ENCODE results near the gene DLG2. TPM values are rescaled to one million over a fixed set of nuclear protein-coding genes. Genes with fewer than 3 reads are reported as not detected.

The DLG2 gene
- total and polyA plus RNA-seq, 2 of the 4 experiments (the other 2 are of a cell fraction), result 0.31 to 0.36 TPM

GRCh38 chr11:85021058-85021457 lies 606.1 kb downstream of the DLG2 start:
- H3K9ac ChIP-seq (ENCODE audit: low read depth, low read length), result no peak overlapping the region
- H3K4me1 ChIP-seq (ENCODE audit: control insufficient read depth, insufficient read depth, low read length), result no peaks in the 10 kb centered on the region
- no peaks in the 10 kb centered on the region for H3K79me1 ChIP-seq (ENCODE audit: low read depth in 1 of 2, low read length in 2 of 2)
- no peak overlapping the region for H3K23ac ChIP-seq (ENCODE audit: low read depth, low read length)
- no peaks in the 10 kb centered on the region for H3K27me3 ChIP-seq (ENCODE audit: control insufficient read depth, insufficient read depth, low read length)
- no peak overlapping the region for H3K4ac ChIP-seq (ENCODE audit: low read depth, low read length)
- H3K4me3 ChIP-seq (ENCODE audit: insufficient read depth, low read depth, low read length), result no peak overlapping the region
- H3K36me3 ChIP-seq (ENCODE audit: control insufficient read depth, insufficient read depth, low read length), result no peaks in the 10 kb centered on the region
- H3K4me2 ChIP-seq (ENCODE audit: low read depth, low read length), result no peak overlapping the region
- H2AK9ac ChIP-seq (replicated peaks; ENCODE audit: low read depth, low read length, poor library complexity), result no peak overlapping the region
- intact Hi-C loops (cut with micrococcal nuclease) (no loop called here), dilution Hi-C loops (cut with HindIII; ENCODE audit: low sequenced_read_pairs, unreplicated experiment) (no loop called here), in situ Hi-C loops (cut with MboI; ENCODE audit: low sequenced_read_pairs) (no loop called here)
- no peaks in the 10 kb centered on the region for H3K9me1 ChIP-seq (ENCODE audit: insufficient read depth, low read length)
- TF ChIP-seq MAFK (IDR thresholded peaks at IDR 0.05; ENCODE audit: low read depth, low read length), result no peak
- TF ChIP-seq ELK1 (IDR thresholded peaks at IDR 0.05; ENCODE audit: borderline replicate concordance, low read depth, low read length), result no peak
- TF ChIP-seq NFE2L2 (IDR thresholded peaks at IDR 0.05; ENCODE audit: low read depth, low read length), result no peak
- no peak for TF ChIP-seq MAZ (IDR thresholded peaks at IDR 0.05; ENCODE audit: borderline replicate concordance, low read depth, low read length)
- TF ChIP-seq POLR2A (IDR thresholded peaks at IDR 0.05; ENCODE audit: low read depth, low read length), result no peak
- TF ChIP-seq RAD21 (IDR thresholded peaks at IDR 0.05; ENCODE audit: low read length), result no peak
- TF ChIP-seq RFX5 (IDR thresholded peaks at IDR 0.05; ENCODE audit: low read depth, low read length), result no peak
- TF ChIP-seq MXI1 (IDR thresholded peaks at IDR 0.05; ENCODE audit: borderline replicate concordance, low read depth, low read length), result no peak
- TF ChIP-seq CHD1 (IDR thresholded peaks at IDR 0.05; ENCODE audit: low read depth, low read length), result no peak
- no peak for TF ChIP-seq RCOR1 (IDR thresholded peaks at IDR 0.05; ENCODE audit: insufficient replicate concordance, low read length)
- TF ChIP-seq USF2 (IDR thresholded peaks at IDR 0.05; ENCODE audit: low read depth, low read length), result no peak
- TF ChIP-seq SMC3 (IDR thresholded peaks at IDR 0.05; ENCODE audit: low read depth, low read length), result no peak
- no peak for TF ChIP-seq CEBPB (IDR thresholded peaks at IDR 0.05; ENCODE audit: low read depth, low read length)
- no peak for TF ChIP-seq CTCF (conservative IDR thresholded peaks at IDR 0.05; ENCODE audit: low read depth, low read length)
- no peak for TF ChIP-seq BHLHE40 (IDR thresholded peaks at IDR 0.05; ENCODE audit: low read depth, low read length)
- no peak overlapping the region for H3K18ac ChIP-seq (ENCODE audit: low read depth, low read length)
- no peak overlapping the region for H3K14ac ChIP-seq (replicated peaks; ENCODE audit: low read depth, low read length)
- no peak overlapping the region for H4K8ac ChIP-seq (ENCODE audit: low read depth in 2 of 2, low read length in 2 of 2)
- no TSS peak for BruUV-seq (replicated peaks)
- H2BK20ac ChIP-seq (ENCODE audit: low read depth, low read length), result no peak overlapping the region
- ChIA-PET POLR2A (ENCODE audit: unreplicated experiment) (no interaction called here), CTCF (no interaction called here)
- H4K5ac ChIP-seq (ENCODE audit: low read depth, low read length), result no peak overlapping the region
- no peak overlapping the region for H2BK15ac ChIP-seq (ENCODE audit: low read depth, low read length)
- H2AK5ac ChIP-seq (ENCODE audit: low read depth, low read length), result no peak overlapping the region
- no peaks in the 10 kb centered on the region for H4K20me1 ChIP-seq (ENCODE audit: insufficient read depth, low read length)
- ATAC-seq (ENCODE audit: low read depth), result no peak
- no peak overlapping the region for H2BK120ac ChIP-seq (ENCODE audit: low read depth, low read length)
- H2BK5ac ChIP-seq (ENCODE audit: low read depth, low read length, poor library complexity, severe bottlenecking), result no peak overlapping the region
- no peak overlapping the region for H3K56ac ChIP-seq (ENCODE audit: extremely low read depth, insufficient read depth, low read length)
- DNase-seq, result no peak
- H3K27ac ChIP-seq (ENCODE audit: insufficient read depth, low read length), result no peak overlapping the region
- H2AFZ ChIP-seq (replicated peaks; ENCODE audit: low read length, poor library complexity), result no peak overlapping the region
- H3K9me3 ChIP-seq (ENCODE audit: control insufficient read depth, insufficient read depth, low read length), result no peaks in the 10 kb centered on the region
- no peak overlapping the region for H4K91ac ChIP-seq (ENCODE audit: insufficient read depth, low read depth, low read length)
- 40% methylated on average over 1 of the region's 9 CpGs; no CpG with 5 or more reads in 1 of the 2 experiments for WGBS, 2 experiments (ENCODE audit: extremely low coverage in 2 of 2, insufficient read length in 1 of 2)

All from IMR-90 (cell line).